HG03280 (cell line): ENCODE data around the gene ATP9A.
"Not testable (repeated sequence)": the region's sequence is repeated elsewhere in the genome, so short reads cannot be mapped to it uniquely, and the experiment has no call there.

Experiments
- ATAC-seq: cut with Tn5 transposase; IDR thresholded peaks from one replicate; pipeline ENCODE4 v1.9.1; 2021; ENCODE audit warnings: mild to moderate bottlenecking, moderate library complexity; ENCODE audit not compliant: unreplicated experiment

ATP9A gene

DNA sequence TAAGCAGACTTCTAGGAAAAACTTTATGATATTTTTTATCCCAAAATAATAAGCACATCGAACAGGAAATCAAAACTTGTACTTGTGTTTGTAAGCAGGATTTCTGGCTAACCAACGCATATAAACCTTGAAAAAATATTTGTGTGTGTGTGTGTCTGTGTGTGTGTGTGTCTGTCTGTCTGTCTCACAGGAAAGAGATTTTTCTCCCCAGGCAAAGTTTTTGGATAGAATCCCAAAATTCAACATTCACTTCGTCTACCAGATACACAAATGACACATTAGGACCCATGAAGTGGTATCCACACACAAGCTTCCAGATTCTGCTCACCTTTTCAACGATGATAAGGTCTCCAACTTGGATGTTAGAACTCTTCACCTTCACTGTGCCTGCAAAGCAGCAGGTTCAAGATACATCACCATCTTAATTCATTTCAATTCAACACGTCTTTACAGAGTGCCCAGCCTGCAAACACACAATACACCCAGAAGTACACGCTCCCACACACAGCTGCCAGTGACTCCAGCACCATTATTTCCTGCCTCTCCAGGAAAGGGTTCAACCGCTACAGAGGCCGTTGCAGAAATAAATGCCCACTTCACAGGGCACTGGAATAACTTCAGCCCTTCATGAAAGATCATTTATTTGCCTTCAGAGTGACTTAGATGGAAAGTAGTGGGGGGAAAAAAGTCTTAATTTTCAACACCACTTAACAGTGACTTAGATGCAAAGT is 70.9 kb downstream of the ATP9A start:
- no peak for ATAC-seq

DNA sequence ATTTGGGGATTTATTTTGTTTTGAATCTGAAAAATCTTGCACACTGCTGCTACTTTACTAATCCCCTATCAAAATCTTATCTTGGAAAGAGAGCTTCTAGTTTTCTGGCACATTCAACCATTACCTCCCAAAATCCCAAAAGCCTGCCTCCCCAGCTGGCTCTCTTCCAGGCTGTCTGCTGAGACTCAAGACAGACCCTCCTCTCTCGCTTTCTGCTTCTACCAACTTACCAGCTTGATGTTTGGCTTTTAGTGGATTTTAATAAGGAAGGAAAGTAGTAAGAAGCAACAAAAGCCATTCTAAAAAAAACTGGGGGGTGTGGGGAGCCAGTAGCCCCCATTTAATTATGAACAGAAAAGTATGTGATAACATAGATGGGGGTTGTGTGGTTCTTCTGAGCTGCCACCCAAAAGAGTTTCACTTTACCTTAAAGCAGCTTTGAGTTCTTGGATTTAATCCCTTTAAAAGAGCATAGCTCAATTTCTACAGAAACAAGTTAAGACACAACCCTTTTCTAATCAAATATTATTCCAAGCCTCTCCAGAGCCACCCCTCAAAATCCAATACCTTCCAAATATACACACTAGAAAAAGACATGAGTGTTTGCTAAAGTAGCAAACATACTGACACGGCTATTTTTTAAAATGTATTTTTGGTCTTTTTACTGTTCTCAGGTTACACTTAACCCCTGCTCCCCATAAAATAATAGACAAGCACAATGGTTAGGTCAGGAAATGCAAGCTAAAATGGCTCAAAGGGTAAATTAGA is 71.7 kb downstream of the ATP9A start:
- no peak for ATAC-seq

DNA sequence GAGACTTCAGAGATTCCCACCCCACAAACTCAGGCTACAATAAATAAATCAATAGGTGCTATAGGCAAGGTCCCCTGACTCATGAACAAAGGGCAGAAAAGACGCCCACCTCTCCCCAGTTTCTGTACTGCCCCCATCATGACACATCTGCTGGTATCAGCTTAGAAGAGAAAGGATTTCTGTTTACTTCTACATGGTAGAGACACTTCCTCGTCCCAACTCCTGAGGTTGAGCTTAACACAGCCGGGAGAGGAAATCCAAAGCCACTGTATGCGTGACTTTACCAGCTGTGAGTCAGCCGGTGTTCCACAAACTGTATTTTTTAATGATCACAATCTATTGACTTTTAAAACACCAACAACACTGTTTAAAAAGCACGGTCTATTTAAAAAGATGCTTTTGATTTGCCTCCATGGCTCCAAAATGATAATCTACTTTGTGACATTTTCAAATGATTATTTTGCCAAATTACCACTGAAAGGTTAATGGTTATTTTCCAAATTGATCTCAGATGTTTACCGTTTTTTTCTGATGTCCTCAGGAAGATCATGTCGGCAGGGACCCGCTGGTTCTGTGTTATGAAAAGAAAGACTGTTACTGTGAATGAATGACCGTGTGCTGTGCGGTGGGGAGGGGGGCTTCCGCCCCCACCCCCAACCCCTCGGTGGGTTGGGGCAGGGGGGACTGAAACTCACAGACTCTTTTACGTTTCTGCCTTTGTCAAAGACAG is 72.5 kb downstream of the ATP9A start:
- ATAC-seq = no peak

- no peak for ATAC-seq
Observed at GRCh38 chr20:51692806-51693400, 75.3 kb downstream of the ATP9A start.

DNA sequence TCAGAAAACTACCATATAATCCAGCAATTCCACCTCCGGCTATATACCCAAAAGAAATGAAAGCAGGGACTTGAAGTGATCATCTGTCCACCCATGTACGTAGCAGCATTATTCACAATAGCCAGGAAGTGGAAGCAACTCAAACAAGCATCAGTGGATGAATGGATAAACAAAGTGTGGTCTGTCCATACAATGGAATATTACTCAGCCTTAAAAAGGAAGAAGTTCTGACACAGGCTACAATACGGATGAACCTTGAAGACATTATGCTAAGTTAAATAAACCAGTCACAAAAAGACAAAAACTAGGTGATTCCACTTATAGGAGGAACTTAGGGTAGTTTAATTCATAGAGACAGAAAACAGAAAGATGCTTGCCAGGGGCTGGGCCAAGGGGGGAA is 76.5 kb downstream of the ATP9A start:
- ATAC-seq = no peak

GRCh38 chr20:51688600-51689244 is 79.5 kb downstream of the ATP9A start:
- no peak for ATAC-seq

DNA sequence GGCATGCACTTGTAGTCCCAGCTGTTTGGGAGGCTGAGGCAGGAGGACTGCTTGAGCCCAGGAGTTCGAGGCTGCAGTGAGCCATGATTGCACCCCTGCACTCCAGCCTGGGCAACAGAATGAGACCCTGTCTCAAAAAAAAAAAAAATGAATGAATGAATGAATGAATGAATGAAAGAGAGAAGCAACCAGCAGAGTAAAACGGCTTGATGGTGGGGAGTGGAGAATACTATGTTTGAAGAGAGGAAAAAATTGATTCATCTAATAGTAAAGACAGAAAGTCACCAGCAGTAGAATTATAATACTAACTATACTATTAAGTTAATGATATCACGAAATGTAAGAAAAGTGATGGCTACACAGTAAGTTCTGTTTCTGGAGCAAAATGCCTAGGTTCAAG is 80.6 kb downstream of the ATP9A start:
- no peak for ATAC-seq

DNA sequence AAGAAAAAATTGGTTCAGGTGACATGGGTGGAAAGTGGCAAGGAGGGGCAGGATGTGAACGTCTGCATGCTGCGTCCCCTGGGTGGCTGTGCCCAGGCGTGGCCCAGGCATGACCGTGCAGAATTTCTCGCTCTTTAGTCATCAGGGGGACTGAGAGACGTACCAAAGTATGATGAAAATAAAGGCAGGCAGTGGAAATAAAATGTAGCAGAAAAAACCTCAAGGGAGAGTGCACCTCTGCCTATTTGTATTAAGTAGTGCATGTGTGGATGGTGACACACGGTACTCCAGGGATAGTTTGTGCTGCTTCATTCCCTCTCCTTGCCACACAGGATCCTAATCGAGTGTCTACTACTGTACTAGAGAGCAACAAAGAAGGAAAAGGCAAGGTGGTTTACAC is 81.1 kb downstream of the ATP9A start:
- ATAC-seq = no peak

DNA sequence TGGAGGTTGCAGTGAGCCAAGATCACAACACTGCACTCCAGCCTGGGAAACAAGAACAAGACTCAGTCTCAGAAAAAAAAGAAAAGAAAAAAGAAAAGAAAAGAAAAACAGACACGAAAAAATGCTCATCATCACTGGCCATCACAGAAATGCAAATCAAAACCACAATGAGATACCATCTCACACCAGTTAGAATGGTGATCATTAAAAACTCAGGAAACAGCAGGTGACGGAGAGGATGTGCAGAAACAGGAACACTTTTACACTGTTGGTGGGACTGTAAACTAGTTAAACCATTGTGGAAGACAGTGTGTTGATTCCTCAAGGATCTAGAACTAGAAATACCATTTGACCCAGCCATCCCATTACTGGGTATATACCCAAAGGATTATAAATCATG is 82.7 kb downstream of the ATP9A start:
- ATAC-seq = not testable (repeated sequence)

GRCh38 chr20:51680067-51680749 is 88.0 kb downstream of the ATP9A start:
- no peak for ATAC-seq

DNA sequence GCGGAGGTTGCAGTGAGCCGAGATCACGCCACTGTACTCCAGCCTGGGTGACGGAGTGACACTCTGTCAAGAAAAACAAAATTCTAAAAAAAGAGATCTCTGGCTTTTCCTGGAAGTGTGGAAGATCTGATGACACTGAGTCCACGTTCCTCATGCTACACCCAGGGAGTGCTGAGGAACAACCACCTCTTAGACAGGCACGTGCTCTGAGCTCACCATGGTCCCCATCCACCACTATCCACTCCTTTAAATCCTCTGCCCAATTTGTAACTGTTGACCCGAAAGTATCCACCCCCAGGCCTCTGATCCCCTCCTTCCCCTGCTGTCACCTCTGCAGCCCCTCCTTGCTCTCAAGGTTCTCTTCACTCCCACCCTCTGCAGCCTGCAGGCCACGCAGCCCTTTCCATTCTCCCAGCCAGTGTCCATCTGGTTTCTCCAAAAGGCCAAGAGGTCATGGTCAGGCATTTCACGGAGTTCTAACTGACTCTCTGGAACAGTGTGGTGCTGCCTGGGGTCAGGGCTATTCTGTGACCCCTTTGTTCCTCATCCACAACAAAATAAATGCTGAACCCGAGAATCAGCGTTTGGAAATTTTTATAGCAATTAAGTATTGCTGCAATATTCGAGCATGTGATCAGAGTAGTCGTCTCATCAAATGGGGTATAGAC is 88.8 kb downstream of the ATP9A start:
- no peak for ATAC-seq

- no peak for ATAC-seq
Observed at GRCh38 chr20:51678026-51678697, 90.0 kb downstream of the ATP9A start.

DNA sequence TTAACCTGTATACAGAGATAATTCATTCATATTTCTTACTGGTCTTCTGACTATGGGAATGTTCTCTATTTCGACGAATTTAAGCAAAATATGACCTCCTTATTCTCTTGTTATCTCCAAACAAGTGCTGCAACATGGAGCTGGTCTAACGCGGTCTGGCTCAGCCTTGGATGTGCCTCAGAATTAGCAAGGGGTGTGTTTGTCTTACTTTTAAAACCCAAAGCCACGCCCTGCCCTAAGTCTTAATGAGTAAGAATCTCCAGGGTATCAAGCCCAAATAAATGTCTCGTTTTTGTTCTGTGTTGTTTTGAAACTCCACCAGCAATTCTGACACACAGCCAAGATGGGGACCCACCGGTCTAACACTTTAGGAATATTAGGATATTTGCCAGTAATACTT is 99.2 kb downstream of the ATP9A start:
- ATAC-seq = no peak

GRCh38 chr20:51668515-51668914 is 99.7 kb downstream of the ATP9A start:
- no peak for ATAC-seq

DNA sequence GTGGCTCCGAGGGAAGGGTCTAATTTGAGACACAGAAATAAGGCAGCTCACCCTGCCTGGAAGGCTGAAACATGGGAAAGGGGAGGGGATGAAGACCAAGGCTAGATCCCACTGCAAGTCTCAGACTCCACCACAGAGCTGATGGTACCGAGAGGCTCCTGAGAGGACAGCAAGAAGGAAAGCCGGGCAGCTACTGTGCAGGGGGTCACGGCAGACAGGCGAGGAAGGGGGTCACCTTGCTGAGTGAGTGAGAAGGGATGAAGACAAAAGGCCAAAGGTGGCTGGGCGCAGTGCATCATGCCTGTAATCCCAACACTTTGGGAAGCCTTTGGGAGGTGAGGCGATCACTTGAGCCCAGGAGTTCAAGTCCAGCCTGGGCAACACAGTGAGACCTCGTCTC is 100.7 kb downstream of the ATP9A start:
- ATAC-seq = no peak

DNA sequence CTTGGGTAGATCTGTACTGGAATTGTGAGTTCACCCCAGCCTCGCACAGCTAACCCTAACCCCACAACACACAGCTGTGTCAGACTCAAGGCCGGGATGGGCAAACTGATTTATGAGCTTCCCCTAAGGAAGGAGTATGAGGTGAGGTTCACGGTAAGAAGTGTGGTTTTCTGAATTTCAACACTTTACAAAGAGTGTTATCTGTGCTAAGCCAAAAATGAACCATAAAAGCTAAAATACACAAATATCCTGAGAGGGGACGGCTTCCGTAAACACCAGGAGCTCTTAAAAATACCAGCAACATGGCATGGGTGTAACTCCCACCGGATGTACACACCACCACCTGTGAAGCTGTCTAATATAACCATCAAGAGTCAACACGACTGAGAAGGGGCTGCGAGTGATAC is 101.2 kb downstream of the ATP9A start:
- no peak for ATAC-seq

DNA sequence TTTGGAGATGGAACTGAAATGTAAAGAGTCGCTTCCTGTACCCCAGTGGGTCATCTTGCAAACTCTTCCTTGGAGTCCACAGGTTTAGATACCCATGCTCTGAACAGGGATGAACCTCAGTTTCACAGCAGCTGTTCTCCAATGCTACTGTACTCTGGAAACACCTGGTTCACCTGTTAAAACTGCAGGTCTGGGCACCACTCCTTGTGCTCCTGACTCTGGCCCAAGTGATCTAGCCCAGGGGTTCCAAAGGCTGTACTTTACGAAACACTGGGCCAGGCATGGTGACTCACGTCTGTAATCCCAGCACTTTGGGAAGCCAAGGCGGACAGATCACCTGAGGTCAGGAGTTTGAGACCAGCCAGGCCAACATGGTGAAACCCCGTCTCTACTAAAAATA is 102.1 kb downstream of the ATP9A start:
- ATAC-seq = no peak

DNA sequence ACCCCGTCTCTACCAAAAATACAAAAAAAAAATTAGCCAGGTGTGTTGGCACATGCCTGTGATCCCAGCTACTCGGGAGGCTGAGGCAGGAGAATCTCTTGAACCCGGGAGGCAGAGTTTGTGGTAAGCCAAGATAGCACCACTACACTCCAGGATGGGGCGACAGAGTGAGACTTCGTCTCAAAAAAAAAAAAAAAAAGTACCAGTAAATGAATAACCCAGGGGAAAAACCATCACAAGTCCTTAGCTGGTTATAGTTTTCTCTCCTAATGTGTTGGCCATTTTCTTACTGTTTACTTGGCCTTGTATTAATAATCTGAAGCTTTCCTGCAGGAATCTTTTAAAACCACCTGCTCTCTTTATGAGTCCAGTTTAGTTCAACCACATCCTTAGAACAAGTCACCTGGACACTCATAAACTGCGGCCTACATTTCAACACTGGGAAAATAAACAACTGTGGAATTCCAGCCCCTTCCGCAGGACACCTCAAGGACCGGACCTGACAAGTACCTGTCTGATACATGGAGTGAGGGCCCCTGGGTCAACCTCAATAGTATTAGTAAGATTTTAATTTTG is 102.6 kb downstream of the ATP9A start:
- no peak for ATAC-seq

- ATAC-seq = no peak
Observed at GRCh38 chr20:51661609-51662178, 106.5 kb downstream of the ATP9A start.
